Left forelimb (tissue), 1 donor: Measurements from ENCODE around the gene LIMS3.
"Not testable (repeated sequence)": the region's sequence is repeated elsewhere in the genome, so short reads cannot be mapped to it uniquely, and the experiment has no call there.

ENCODE experiments used
- DNase-seq: peaks from one replicate; pipeline ENCODE4 v3.0.0-alpha.2; 2018; ENCODE audit warnings: low spot score

Gene LIMS3

GRCh38 chr2:109898462-109899336 lies at the start of gene LIMS3:
Gene LIMS3, plus strand, starts transcription at chr2:109898688. Its CDS starts 41 bp downstream, at chr2:109898729.
- not testable (repeated sequence) for DNase-seq

GRCh38 chr2:109871129-109871751 lies 27.2 kb upstream of the LIMS3 start:
- DNase-seq, result not testable (repeated sequence)

- DNase-seq, result not testable (repeated sequence)
These were observed 21.9 kb upstream of the LIMS3 start for GRCh38 chr2:109876625-109877024.

- not testable (repeated sequence) for DNase-seq
These were observed 16.4 kb upstream of the LIMS3 start for GRCh38 chr2:109882112-109882511.

GRCh38 chr2:109888414-109888813 lies 10.1 kb upstream of the LIMS3 start:
- not testable (repeated sequence) for DNase-seq

- not testable (repeated sequence) for DNase-seq
These were observed 8.6 kb upstream of the LIMS3 start for GRCh38 chr2:109889909-109890308.

GRCh38 chr2:109891024-109891423 lies 7.5 kb upstream of the LIMS3 start:
- not testable (repeated sequence) for DNase-seq

GRCh38 chr2:109893736-109894135 lies 4.8 kb upstream of the LIMS3 start:
- DNase-seq, result not testable (repeated sequence)

GRCh38 chr2:109894141-109894540 lies 4.3 kb upstream of the LIMS3 start:
- DNase-seq, result not testable (repeated sequence)

- not testable (repeated sequence) for DNase-seq
These were observed 3.2 kb upstream of the LIMS3 start for GRCh38 chr2:109895090-109895869.

- DNase-seq, result not testable (repeated sequence)
These were observed 2.3 kb upstream of the LIMS3 start for GRCh38 chr2:109896212-109896611.

- not testable (repeated sequence) for DNase-seq
These were observed 573 bp upstream of the LIMS3 start for GRCh38 chr2:109897769-109898461.

GRCh38 chr2:109905796-109906195 lies 7.3 kb downstream of the LIMS3 start:
- not testable (repeated sequence) for DNase-seq

GRCh38 chr2:109908626-109909025 lies 10.1 kb downstream of the LIMS3 start:
- DNase-seq, result not testable (repeated sequence)

- not testable (repeated sequence) for DNase-seq
These were observed 12.3 kb downstream of the LIMS3 start for GRCh38 chr2:109910789-109911188.

- not testable (repeated sequence) for DNase-seq
These were observed 15.4 kb downstream of the LIMS3 start for GRCh38 chr2:109913911-109914310.

- not testable (repeated sequence) for DNase-seq
These were observed 16.1 kb downstream of the LIMS3 start for GRCh38 chr2:109914552-109914951.

GRCh38 chr2:109915830-109916229 lies 17.3 kb downstream of the LIMS3 start:
- DNase-seq, result not testable (repeated sequence)

- DNase-seq, result not testable (repeated sequence)
These were observed 21.7 kb downstream of the LIMS3 start for GRCh38 chr2:109920162-109920561.

GRCh38 chr2:109921543-109922384 lies 23.3 kb downstream of the LIMS3 start:
- DNase-seq, result not testable (repeated sequence)

- DNase-seq, result not testable (repeated sequence)
These were observed 26.0 kb downstream of the LIMS3 start for GRCh38 chr2:109924481-109924880.
